Spleen (tissue), 11 donors: Measurements from ENCODE around the gene AKAIN1. TPM values are rescaled to one million over a fixed set of nuclear protein-coding genes. Genes with fewer than 3 reads are reported as not detected.

Source experiments
- DNase-seq: peaks from one replicate; pipeline ENCODE4 v3.0.0-alpha.2; 2020
- H3K27ac ChIP-seq, 8 donors: fragments of 200-600 bp; sonication (generic) in 7 of 8; 1 replicate in 4 of 8; 2 replicates in 4 of 8; pipeline versions ENCODE4 v1.5.0 to v1.8.0; 2016 to 2021; ENCODE audit warnings: inconsistent platforms in 4 of 8, mild to moderate bottlenecking in 4 of 8, moderate library complexity in 1 of 8
- H3K27me3 ChIP-seq, 7 donors: fragments of 200-600 bp; sonication (generic) in 6 of 7; replicated peaks in 1 of 7; 1 replicate in 4 of 7; 2 replicates in 3 of 7; pipeline versions ENCODE4 v1.5.0 to v1.8.0; 2016 to 2021; ENCODE audit warnings: inconsistent platforms in 3 of 7, mild to moderate bottlenecking in 1 of 7
- H3K36me3 ChIP-seq, 6 donors: fragments of 200-600 bp; sonication (generic) in 5 of 6; 1 replicate in 4 of 6; 2 replicates in 2 of 6; pipeline versions ENCODE4 v1.5.0 to v1.8.0; 2016 to 2021; ENCODE audit warnings: inconsistent platforms in 2 of 6
- H3K4me1 ChIP-seq, 6 donors: fragments of 200-600 bp; sonication (generic) in 5 of 6; 1 replicate in 3 of 6; 2 replicates in 3 of 6; pipeline versions ENCODE4 v1.5.0 to v1.8.0; 2016 to 2021; ENCODE audit warnings: inconsistent platforms in 3 of 6
- H3K4me3 ChIP-seq, 8 donors: fragments of 200-600 bp; sonication (generic) in 7 of 8; 1 replicate in 4 of 8; 2 replicates in 4 of 8; pipeline versions ENCODE4 v1.5.0 to v1.8.0; 2016 to 2021; ENCODE audit warnings: inconsistent platforms in 4 of 8, mild to moderate bottlenecking in 4 of 8, moderate library complexity in 2 of 8
- H3K9me3 ChIP-seq, 8 donors: fragments of 200-600 bp; sonication (generic) in 7 of 8; 1 replicate in 4 of 8; 2 replicates in 4 of 8; pipeline versions ENCODE4 v1.5.0 to v1.8.0; 2016 to 2021; ENCODE audit warnings: inconsistent platforms in 4 of 8
- CTCF ChIP-seq, 11 experiments: fragments of 200-600 bp in 7 of 11; fragments of 450-650 bp in 4 of 11; sonication (generic) in 4 of 11; IDR thresholded peaks in 8 of 11; conservative IDR thresholded peaks in 3 of 11; 1 replicate in 7 of 11; 2 replicates in 4 of 11; pipeline versions ENCODE4 v1.4.0 to v1.8.0; 2016 to 2021; ENCODE audit warnings: antibody characterized with exemption in 11 of 11, inconsistent platforms in 4 of 11, mild to moderate bottlenecking in 1 of 11
- POLR2A ChIP-seq, 3 donors: fragments of 450-650 bp; IDR thresholded peaks; one replicate each; pipeline ENCODE4 v1.5.1; 2017; ENCODE audit warnings: antibody characterized with exemption in 3 of 3, mild to moderate bottlenecking in 1 of 3
- POLR2AphosphoS5 ChIP-seq, 3 donors: sonication (generic); formaldehyde crosslinking; IDR thresholded peaks; one replicate each; pipeline ENCODE4 v1.5.1; 2017; ENCODE audit warnings: antibody characterized with exemption in 3 of 3
- WGBS, 5 donors: extraction: QIAGEN DNeasy Blood & Tissue Kit in 3 of 5; methylation state at CpG; one replicate each; pipeline versions ENCODE4 v1.1.5 to v1.1.7; 2013 to 2018; 5-methylcytosine and 5-hydroxymethylcytosine counted together
- intact Hi-C: fragments of 100-400 bp; cut with DNase I; formaldehyde crosslinking; loops from one replicate; pipeline ENCODE4 v1.15.0; 2023; ENCODE audit warnings: low total_unique reads
- polyA plus RNA-seq, 3 donors: library from polyadenylated mRNA; stranded (reverse); fragments of 200-250 nt; gene quantifications; one replicate each; pipeline ENCODE4 v1.2.1, GENCODE V29; 2013
- total RNA-seq, 7 donors: library from RNA; depleted of rRNA in 3 of 7; stranded (reverse); fragments of >200 nt in 3 of 7; fragmentation: NEBNext Ultra II Directional in 4 of 7; extraction: Animal tissue kit (Norgen Biotek cat#: 25700) in 4 of 7; gene quantifications; one replicate each; pipeline versions ENCODE4 v1.1.0 to v1.2.1, GENCODE V29; 2016 to 2021
- donor health status: healthy with polysubstance abuse.
- donor health status: DM: no; HTN: no; CAD: no; lungs with moderate emphysema.
- donor health status: DM: no; HTN: no; CAD: no.
- donor health status: Bipolar disorder and iron deficiency.
- donor health status: healthy.
- donor health status: DM: no; HTN: no; CAD: no.
- donor health status: DM: yes; HTN: yes; CAD: no.

Gene AKAIN1
- total and polyA plus RNA-seq, 10 donors: not detected

GRCh38 chr18:5237723-5238370 lies 40.8 kb upstream of the AKAIN1 start:
- H3K36me3 ChIP-seq: peaks cover 0 to 25% (median 2%) of the 10 kb centered on the region in 6 donors
- WGBS, 5 donors: 0 to 1% (median 0%) methylated on average over 31 to 71 of the region's 71 CpGs
- intact Hi-C loops: no loop called here
- H3K27ac ChIP-seq: peak overlapping the region; percentile 91 to 99 (median 97)
- no peaks in the 10 kb centered on the region for H3K27me3 ChIP-seq
- DNase-seq: peak; percentile 97
- peak in 2 of 3 donors; percentile 12 to 73 for TF ChIP-seq POLR2A (IDR thresholded peaks at IDR 0.05)
- peak; percentile 95 to 97 (median 96) for TF ChIP-seq POLR2AphosphoS5 (IDR thresholded peaks at IDR 0.05)
- peak in 7 of 11 experiments; percentile 9 to 64 (median 42) for TF ChIP-seq CTCF (IDR thresholded peaks at IDR 0.05 in 8 of 11, conservative IDR thresholded peaks at IDR 0.05 in 3 of 11)
- H3K4me1 ChIP-seq: peaks cover 17 to 56% (median 37%) of the 10 kb centered on the region in 6 donors
- H3K4me3 ChIP-seq: peak overlapping the region; percentile 54 to 79 (median 68)
- H3K9me3 ChIP-seq: no peaks in the 10 kb centered on the region

GRCh38 chr18:5237083-5237722 lies 40.1 kb upstream of the AKAIN1 start:
- Histone ChIP-seq H3K4me3 (peak overlapping the region; percentile 54 to 79 (median 68)), H3K27me3 (peaks cover 0 to 2% (median 0%) of the 10 kb centered on the region in 7 donors), H3K4me1 (peaks cover 17 to 56% (median 37%) of the 10 kb centered on the region in 6 donors), H3K27ac (peak overlapping the region; percentile 91 to 99 (median 97)), H3K9me3 (no peaks in the 10 kb centered on the region), H3K36me3 (peaks cover 0 to 18% (median 0%) of the 10 kb centered on the region in 6 donors)
- TF ChIP-seq CTCF (IDR thresholded peaks at IDR 0.05 in 8 of 11, conservative IDR thresholded peaks at IDR 0.05 in 3 of 11) (no peak), POLR2AphosphoS5 (IDR thresholded peaks at IDR 0.05) (no peak), POLR2A (IDR thresholded peaks at IDR 0.05) (no peak)
- WGBS, 5 donors: 3 to 7% (median 4%) methylated on average over 20 to 23 of the region's 23 CpGs
- intact Hi-C loops: no loop called here
- peak; percentile 78 for DNase-seq

GRCh38 chr18:5214583-5215351 lies 17.7 kb upstream of the AKAIN1 start:
- WGBS, 5 donors: 64 to 71% (median 65%) methylated on average over 3 of the region's 3 CpGs
- no peaks in the 10 kb centered on the region for H3K9me3 ChIP-seq
- no peak overlapping the region for H3K4me3 ChIP-seq
- no peaks in the 10 kb centered on the region for H3K4me1 ChIP-seq
- H3K27ac ChIP-seq: no peak overlapping the region
- TF ChIP-seq POLR2A (IDR thresholded peaks at IDR 0.05) (no peak), POLR2AphosphoS5 (IDR thresholded peaks at IDR 0.05) (no peak), CTCF (IDR thresholded peaks at IDR 0.05 in 8 of 11, conservative IDR thresholded peaks at IDR 0.05 in 3 of 11) (no peak)
- no peak for DNase-seq
- H3K27me3 ChIP-seq: peaks cover 0 to 6% (median 0%) of the 10 kb centered on the region in 7 donors
- H3K36me3 ChIP-seq: no peaks in the 10 kb centered on the region
- intact Hi-C loops: no loop called here
